Cardiac muscle cell (in vitro differentiated cells and primary cell): Measurements from ENCODE around the gene SLX4IP. TPM values are rescaled to one million over a fixed set of nuclear protein-coding genes. Genes with fewer than 3 reads are reported as not detected.

Experiments used
- DNase-seq, 2 donors: peaks; one replicate each; pipeline versions ENCODE4 v3.0.0 to v3.0.0-alpha.2; 2010 to 2017; ENCODE audit warnings: low read depth in 1 of 2, low spot score in 1 of 2
- H3K27ac ChIP-seq: fragments of 200-600 bp; sonication (generic); 2 replicates; pipeline ENCODE4 v1.5.1; 2016
- H3K27me3 ChIP-seq: fragments of 200-600 bp; sonication (generic); 2 replicates; pipeline ENCODE4 v1.6.0; 2016; ENCODE audit warnings: control low read depth
- H3K36me3 ChIP-seq: fragments of 200-600 bp; sonication (generic); 2 replicates; pipeline ENCODE4 v1.5.1; 2016; ENCODE audit warnings: control low read depth
- H3K4me1 ChIP-seq: fragments of 200-600 bp; sonication (generic); 2 replicates; pipeline ENCODE4 v1.8.1; 2017; ENCODE audit warnings: low read depth, mild to moderate bottlenecking, mixed run types
- H3K4me3 ChIP-seq: fragments of 200-600 bp; sonication (generic); 2 replicates; pipeline ENCODE4 v1.5.1; 2016; ENCODE audit warnings: mild to moderate bottlenecking
- H3K9me3 ChIP-seq: fragments of 200-600 bp; sonication (generic); 2 replicates; pipeline ENCODE4 v1.5.1; 2017; ENCODE audit warnings: low read depth, mild to moderate bottlenecking, control low read depth
- CTCF ChIP-seq: IDR thresholded peaks from 2 replicates; pipeline ENCODE4 v1.5.1; 2012; ENCODE audit warnings: low read depth, mild to moderate bottlenecking, low read length
- polyA plus RNA-seq: library from polyadenylated mRNA; unstranded; fragments of >200 nt; fragmentation: Nextera tagmentation; extraction: Ambion mirVana; gene quantifications from 2 replicates; pipeline ENCODE4 v1.2.1, GENCODE V29; 2016
- total RNA-seq: library from RNA; depleted of rRNA; stranded (reverse); fragments of >200 nt; gene quantifications from 2 replicates; pipeline ENCODE4 v1.2.3, GENCODE V29; 2016

The SLX4IP gene
- total and polyA plus RNA-seq, 2 experiments from 2014 or later, result 2.5 to 4.1 TPM

GRCh38 chr20:10595266-10595665 lies 160.2 kb downstream of the SLX4IP start:
- H3K27me3 ChIP-seq, result no peaks in the 10 kb centered on the region
- no peaks in the 10 kb centered on the region for H3K9me3 ChIP-seq
- H3K4me3 ChIP-seq, result no peak overlapping the region
- H3K4me1 ChIP-seq, result no peaks in the 10 kb centered on the region
- H3K36me3 ChIP-seq, result no peaks in the 10 kb centered on the region
- DNase-seq, result no peak
- H3K27ac ChIP-seq, result no peak overlapping the region
- TF ChIP-seq CTCF, result no peak

- no peaks in the 10 kb centered on the region for H3K36me3 ChIP-seq
- TF ChIP-seq CTCF, result no peak
- no peaks in the 10 kb centered on the region for H3K9me3 ChIP-seq
- no peaks in the 10 kb centered on the region for H3K4me1 ChIP-seq
- H3K4me3 ChIP-seq, result no peak overlapping the region
- DNase-seq, result no peak
- H3K27ac ChIP-seq, result no peak overlapping the region
- no peaks in the 10 kb centered on the region for H3K27me3 ChIP-seq
Observed at GRCh38 chr20:10595985-10596384, 160.9 kb downstream of the SLX4IP start.

GRCh38 chr20:10596710-10597121 lies 161.6 kb downstream of the SLX4IP start:
- Histone ChIP-seq H3K36me3 (no peaks in the 10 kb centered on the region), H3K4me1 (no peaks in the 10 kb centered on the region), H3K27me3 (no peaks in the 10 kb centered on the region), H3K4me3 (no peak overlapping the region), H3K9me3 (no peaks in the 10 kb centered on the region), H3K27ac (no peak overlapping the region)
- DNase-seq, result peak in 1 of 2 donors; percentile 77
- no peak for TF ChIP-seq CTCF

- no peaks in the 10 kb centered on the region for H3K9me3 ChIP-seq
- peaks cover 5% of the 10 kb centered on the region for H3K4me1 ChIP-seq
- H3K27ac ChIP-seq, result no peak overlapping the region
- DNase-seq, result no peak
- H3K36me3 ChIP-seq, result no peaks in the 10 kb centered on the region
- no peaks in the 10 kb centered on the region for H3K27me3 ChIP-seq
- no peak for TF ChIP-seq CTCF
- H3K4me3 ChIP-seq, result no peak overlapping the region
Observed at GRCh38 chr20:10597637-10598036, 162.5 kb downstream of the SLX4IP start.

GRCh38 chr20:10602221-10602871 lies 167.2 kb downstream of the SLX4IP start:
- Histone ChIP-seq H3K27me3 (no peaks in the 10 kb centered on the region), H3K27ac (peak overlapping the region; percentile 40), H3K4me3 (no peak overlapping the region), H3K4me1 (peaks cover 30% of the 10 kb centered on the region), H3K9me3 (no peaks in the 10 kb centered on the region), H3K36me3 (no peaks in the 10 kb centered on the region)
- DNase-seq, result no peak
- no peak for TF ChIP-seq CTCF
